Left ventricle myocardium superior (tissue), 1 donor: ENCODE measurements around the gene GLRX5. TPM values are rescaled to one million over a fixed set of nuclear protein-coding genes. Genes with fewer than 3 reads are reported as not detected.

Experiments used
- ATAC-seq: fragments of 200-7000 bp; cut with Tn5 transposase; one replicate; pipeline ENCODE4 v1.9.1; 2020; ENCODE audit warnings: mild to moderate bottlenecking, moderate library complexity
- DNase-seq: peaks from one replicate; pipeline ENCODE4 v3.0.0-alpha.2; 2020
- intact Hi-C: fragments of 100-400 bp; cut with micrococcal nuclease; formaldehyde crosslinking; loops from one replicate; pipeline ENCODE4 v1.11.0; 2022
- long read RNA-seq: library from polyadenylated mRNA; unstranded; transcript quantifications from one replicate; pipeline ENCODE4 v2.0.0, GENCODE V29; 2021
- total RNA-seq: library from RNA; stranded (reverse); fragmentation: NEBNext Ultra II Directional; extraction: Animal tissue kit (Norgen Biotek cat#: 25700); gene quantifications from one replicate; pipeline ENCODE4 v1.2.1, GENCODE V29; 2021
- donor health status: DM: no; HTN: yes; CAD: no; lungs with severe emphysema.

Gene GLRX5
- 94.0 TPM for total RNA-seq
- long read RNA-seq, transcript GLRX5-201 (2 exons, 1,564 nt), result major isoform, 257 of 263 reads
- long read RNA-seq, partial matches to known transcripts, result 0 of 263 reads
- long read RNA-seq, other reads (novel, unspliced or antisense), result 6 of 263 reads

DNA sequence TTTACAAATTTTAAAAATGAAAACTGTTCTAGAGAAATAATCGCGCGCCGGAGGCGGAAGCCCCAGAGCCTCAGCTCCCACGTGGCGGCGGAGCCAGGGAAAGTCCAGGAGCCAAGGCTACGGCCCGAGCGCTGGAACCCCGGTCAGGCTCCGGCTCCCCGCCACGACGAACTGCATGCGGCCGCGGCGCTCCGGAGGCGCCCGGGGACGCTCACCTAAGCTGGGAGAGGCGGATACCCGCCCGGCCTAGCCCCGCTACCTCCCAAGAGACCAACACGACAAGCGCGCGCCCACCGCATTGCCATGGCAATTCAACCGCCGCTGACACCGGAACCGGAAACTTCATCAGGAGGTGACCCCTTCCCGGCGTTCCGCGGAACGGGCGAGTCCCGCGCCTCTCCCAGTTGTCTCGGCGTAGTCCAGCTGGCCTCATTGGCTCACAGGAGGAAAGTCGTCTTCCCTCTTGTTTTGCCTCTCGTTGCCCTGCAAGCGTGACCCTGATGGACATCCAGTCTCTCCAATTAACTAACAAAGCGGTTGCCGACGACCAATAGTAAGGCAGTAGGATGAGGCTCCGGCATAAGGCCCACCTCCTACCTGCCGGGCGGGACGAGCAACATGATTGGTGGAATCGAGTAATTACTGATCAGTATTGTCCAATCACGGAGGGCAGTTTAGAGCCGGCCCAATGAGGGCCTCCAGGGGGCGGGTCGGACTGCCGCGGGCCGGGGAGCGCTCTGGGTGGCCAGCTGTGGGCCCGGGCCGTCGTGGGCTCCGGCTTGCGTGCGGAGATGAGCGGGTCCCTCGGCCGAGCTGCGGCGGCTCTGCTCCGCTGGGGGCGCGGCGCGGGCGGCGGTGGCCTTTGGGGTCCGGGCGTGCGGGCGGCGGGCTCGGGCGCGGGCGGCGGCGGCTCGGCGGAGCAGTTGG, at the start of gene GLRX5:
Gene GLRX5, plus strand, starts transcription at position 752 of the 927 bp plus-strand sequence. Its CDS starts 40 bp downstream, at position 792.
- intact Hi-C loops, result no loop called here
- peak; percentile 97 for ATAC-seq

DNA sequence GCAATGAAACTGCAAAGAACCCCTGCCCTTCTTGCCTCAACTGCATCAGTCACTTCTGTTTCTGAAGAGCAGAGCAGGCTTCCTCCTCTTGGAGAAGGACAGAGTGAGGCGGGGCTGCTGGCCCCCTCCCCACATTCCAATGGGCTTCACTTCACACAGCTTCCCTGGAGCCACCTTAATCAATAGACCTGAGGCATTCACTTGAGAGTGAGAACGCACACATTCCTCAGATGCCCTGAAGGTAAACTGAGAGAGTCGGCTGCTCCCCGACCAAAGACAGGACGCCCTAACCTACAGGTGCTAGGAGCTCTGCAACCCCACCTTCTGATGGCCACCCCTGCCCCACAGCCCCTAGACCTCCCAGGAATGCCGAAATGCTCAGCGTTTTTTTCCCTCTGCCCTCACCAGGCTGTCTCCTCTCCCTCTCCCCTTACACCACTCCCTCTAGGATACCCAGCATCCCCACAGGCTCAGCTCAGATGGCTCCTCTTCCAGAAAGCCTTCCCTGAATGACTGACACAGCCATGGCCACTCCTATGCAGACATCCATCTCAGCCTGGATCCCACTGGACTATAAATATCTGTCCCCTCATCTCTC, 49.5 kb upstream of the GLRX5 start:
- intact Hi-C loops, result no loop called here

More for the DNA sequence above, at the start of gene GLRX5:
- DNase-seq, result peak; percentile 97

DNA sequence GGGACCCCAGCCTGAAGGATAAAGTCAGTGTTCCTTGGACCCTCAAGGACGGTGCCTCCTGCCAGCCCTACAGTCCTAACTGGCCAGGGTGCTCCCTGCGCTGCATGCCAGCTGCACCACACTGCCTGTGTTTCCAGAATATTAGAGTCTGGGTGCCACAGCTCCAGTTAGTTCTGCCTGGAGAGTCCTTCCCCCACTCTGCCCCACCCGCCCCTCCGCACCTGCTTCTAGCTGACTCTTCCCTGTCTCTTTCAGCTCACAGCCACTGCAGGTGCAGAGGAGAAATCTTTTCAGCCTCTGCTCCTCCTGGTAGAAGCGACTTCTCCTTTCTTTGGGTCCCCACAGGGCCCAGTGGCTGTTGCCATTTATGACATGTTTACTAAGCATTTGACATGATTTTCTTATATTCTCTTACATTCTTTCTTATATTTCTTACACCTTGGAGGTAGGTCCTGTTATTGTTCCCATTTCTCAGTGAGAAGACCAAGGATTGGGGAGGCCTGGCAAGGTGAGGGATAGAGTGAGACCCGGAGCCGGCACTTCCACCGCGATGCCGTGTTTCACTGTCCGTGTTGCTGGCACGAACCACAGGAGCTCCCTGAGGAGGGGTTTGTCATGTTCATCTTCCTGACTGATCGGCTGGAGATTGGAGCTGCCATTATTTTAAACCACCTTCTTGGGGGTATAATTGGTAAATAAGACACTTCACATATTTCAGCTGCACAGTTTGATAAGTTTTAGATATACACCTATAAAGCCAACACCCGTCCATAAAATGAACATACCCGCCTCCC, 47.8 kb upstream of the GLRX5 start:
- no peak for ATAC-seq
- intact Hi-C loops, result no loop called here
- DNase-seq, result peak; percentile 7

More for the DNA sequence above, 49.5 kb upstream of the GLRX5 start:
- DNase-seq, result peak; percentile 23
- ATAC-seq, result no peak

- ATAC-seq, result no peak
- intact Hi-C loops, result no loop called here
- no peak for DNase-seq
Observed at GRCh38 chr14:95487669-95488084, 47.2 kb upstream of the GLRX5 start.

DNA sequence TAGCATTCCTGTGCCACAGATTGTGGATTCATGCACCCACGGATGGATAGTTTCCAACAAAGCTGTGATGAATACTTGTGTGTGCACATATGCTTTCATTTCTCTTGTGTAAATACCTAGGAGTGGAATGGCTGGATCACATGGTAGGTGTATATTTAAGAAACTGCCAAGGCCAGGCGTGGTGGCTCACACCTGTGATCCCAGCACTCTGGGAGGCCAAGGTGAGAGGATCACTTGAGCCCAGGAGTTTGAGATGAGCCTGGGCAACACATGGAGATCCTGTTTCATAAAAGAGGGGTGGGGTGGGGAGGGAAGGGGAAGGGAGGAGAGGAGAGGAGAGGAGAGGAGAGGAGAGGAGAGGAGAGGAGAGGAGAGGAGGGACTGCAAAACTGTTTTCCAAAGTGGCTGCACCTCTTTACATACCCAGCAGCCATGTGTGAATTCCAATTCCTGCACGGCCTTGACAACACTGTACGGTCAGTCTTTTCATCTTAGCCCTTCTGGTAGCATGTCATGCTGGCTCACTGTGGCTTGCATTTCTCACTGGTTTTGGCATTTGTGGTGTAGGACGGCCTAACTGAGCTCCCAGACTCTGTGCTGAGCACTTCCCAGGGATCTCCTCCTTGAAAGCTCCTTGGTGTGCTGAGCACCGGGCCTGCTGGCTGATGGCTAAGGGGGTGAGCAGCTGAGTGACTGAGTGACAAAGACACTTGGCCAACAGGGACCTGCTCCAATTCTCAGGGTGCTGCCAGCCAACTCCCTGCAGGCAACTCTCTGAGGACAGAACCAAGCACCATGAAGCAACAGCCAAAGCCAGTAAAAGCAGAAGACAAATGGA, 46.3 kb upstream of the GLRX5 start:
- ATAC-seq, result peak; percentile 77
- peak; percentile 61 for DNase-seq
- intact Hi-C loops, result no loop called here

DNA sequence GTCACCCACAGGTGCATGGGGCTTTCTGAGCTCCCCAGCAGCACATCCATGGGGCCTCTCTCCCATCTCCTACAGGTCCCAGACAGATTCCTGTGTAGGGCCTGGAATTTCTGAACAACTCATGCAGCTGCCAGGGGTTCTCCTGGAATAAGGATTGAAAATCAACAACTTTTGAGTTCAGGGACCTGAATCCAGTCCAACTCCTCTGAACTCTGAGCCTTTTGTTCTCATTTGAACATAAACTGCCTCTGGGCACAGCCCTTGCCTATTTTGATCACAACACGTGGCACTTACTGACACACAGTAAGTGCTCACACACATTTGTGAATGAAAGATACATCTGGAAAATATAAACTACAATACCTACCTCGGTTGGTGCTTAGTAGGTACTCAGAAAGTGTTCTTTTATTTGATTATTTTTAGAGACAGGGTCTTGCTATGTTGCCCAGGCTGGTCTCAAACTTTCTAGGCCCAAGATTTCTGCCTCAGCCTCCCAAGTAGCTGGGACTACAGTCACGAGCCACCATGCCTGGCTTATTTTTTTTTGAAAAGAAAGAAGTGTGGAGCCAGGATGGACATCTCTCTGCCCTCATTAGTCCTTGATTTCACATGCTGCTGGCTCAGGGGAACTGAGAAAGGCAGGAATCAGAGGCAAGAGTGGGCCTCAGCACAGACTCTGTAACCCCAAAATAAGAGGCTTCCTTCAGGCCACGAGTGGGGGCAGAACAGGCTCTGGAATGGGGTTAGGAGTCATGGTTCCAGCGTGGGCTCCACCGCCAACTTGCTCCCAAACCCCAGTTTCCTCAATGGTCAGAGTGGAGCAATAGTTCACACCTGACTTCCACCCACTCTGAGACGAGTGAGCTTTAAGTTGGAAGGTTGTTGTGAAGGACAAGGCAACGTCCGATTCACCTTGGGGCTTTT, 45.4 kb upstream of the GLRX5 start:
- intact Hi-C loops, result no loop called here
- DNase-seq, result peak; percentile 14
- peak; percentile 3 for ATAC-seq

DNA sequence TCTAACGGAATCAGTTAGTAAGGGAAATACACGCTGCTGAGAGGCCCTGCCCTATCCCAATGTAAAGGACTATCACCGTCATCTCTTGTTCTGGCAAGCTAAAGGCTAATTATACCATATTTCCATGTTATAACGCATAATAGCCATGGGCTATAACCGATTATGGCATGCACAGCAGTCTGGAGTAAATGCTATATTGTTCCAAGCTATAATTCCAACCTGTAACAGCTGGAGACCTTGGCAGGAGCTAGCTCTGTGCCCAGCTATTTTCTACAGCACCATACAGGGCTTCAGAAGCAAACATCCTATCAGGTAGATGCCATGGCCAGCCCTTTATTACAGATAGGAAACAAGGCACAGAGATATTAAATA, 44.7 kb upstream of the GLRX5 start:
- intact Hi-C loops, result no loop called here
- ATAC-seq, result no peak

GRCh38 chr14:95490727-95491451, 44.0 kb upstream of the GLRX5 start:
- ATAC-seq, result peak; percentile 66
- peak; percentile 76 for DNase-seq
- intact Hi-C loops, result no loop called here

More for the DNA sequence above, 44.7 kb upstream of the GLRX5 start:
- no peak for DNase-seq

GRCh38 chr14:95491936-95492608, 42.8 kb upstream of the GLRX5 start:
- ATAC-seq (no peak), DNase-seq (no peak)
- intact Hi-C loops, result no loop called here

DNA sequence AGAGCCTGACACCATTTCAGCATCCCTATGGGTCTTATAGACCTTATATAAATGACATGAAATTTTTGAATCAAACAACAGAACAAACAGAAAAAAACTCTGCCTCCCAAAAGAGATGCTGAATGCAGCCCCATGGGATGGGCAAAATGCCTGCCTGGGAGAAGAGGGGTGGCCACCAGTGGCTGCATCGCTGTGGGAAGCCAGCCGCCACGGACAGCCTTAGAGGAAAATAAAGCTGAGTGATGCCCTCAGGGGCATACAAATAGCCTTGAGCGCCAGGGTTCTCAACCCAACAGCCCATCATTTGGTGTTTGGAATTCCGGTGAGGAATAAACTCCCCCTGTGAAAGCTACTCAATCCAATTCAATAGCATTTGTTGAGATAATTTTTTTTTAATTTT, 41.3 kb upstream of the GLRX5 start:
- peak; percentile 21 for DNase-seq
- ATAC-seq, result no peak
- intact Hi-C loops, result no loop called here

DNA sequence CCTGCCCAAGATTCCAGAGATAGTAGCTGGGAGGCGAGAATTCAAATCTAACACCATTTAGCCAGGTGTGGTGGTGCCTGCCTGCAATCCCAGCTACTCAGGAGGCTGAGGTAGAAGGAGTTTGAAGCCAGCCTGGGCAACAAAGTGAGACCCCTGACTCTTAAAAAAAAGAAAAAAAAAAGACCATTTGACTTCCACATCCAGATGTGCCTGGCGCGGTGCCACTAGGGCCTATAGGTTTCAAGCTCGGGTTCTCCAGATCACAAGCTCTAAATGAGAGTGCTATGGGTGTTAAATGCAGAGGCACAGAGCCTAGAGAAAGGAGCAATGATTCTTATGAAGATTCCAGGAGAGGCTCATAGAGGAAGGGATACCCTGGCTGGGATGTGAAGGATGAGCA, 40.9 kb upstream of the GLRX5 start:
- ATAC-seq (no peak), DNase-seq (peak; percentile 29)
- intact Hi-C loops, result no loop called here

DNA sequence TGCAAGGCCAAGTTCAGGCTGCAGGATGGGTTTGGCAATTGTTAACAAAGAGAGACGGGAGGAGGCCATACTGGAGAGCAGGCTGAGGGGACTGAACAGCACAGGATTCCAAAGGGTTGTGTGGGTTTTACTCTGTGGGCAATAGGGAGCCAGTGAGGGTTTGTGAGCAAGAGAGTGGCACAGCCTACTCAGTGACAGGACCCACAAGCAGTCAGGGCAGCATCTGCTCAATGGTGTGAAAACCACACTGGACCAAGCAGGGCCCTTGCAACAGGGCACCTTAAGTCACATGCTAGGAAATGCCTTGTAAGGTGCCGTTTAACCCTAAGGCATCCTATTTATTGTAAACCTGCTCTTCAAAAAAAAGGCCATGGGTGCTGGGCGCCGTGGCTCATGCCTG, 40.4 kb upstream of the GLRX5 start:
- intact Hi-C loops, result no loop called here
- DNase-seq, result no peak
- no peak for ATAC-seq

GRCh38 chr14:95495076-95495475, 39.8 kb upstream of the GLRX5 start:
- ATAC-seq (no peak), DNase-seq (no peak)
- intact Hi-C loops, result no loop called here

DNA sequence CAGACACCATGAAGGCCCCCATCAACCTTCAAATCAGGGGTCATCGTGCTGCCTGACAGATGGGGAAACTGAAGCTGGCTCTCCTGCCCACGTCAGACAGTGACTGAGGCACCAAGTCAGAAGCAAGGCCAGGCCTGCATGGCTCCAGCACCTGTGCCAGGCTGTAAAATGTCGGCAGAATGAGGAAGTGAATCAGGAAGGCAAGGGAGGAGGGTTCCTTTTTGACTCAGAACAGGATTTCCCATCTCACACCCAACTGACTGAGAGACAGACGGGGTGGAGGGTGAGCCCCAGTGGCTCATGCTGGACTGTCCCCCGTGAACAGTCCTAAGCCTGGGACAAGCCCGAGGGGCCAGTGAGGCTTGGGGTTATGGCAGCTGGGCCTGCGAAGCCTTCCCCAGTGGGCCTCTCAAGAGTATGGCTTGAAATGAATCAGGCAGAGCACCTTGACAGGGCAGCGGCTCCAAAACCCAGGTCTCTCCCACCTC, 39.3 kb upstream of the GLRX5 start:
- DNase-seq (peak; percentile 46), ATAC-seq (peak; percentile 9)
- intact Hi-C loops, result no loop called here

DNA sequence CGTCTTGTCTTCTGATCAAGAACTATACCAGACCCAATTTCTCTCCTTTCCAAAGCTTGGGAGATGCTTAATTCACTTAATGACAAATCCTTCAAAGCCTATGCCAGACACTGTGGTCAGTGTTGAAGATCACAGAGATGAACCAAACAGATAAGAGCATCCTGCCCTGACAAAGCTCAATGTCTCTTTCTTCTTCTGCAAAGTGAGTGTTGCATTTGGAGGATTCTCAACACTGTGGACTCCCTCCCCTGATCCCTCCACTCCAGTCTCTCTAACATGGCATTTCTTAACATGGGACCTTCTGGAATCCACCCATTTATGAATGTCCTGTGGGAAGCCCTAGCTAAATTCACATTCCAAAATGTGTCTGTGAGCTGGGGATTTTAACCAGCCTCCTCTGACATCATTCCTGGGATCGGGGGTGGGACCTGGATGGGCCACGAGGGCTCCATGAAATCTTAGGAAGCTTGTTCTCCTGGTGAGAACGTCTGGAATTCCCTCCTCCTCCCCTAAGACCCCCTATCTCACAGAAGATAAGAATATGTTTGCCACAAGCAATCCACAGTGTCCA, 38.7 kb upstream of the GLRX5 start:
- ATAC-seq (no peak), DNase-seq (no peak)
- intact Hi-C loops, result no loop called here

DNA sequence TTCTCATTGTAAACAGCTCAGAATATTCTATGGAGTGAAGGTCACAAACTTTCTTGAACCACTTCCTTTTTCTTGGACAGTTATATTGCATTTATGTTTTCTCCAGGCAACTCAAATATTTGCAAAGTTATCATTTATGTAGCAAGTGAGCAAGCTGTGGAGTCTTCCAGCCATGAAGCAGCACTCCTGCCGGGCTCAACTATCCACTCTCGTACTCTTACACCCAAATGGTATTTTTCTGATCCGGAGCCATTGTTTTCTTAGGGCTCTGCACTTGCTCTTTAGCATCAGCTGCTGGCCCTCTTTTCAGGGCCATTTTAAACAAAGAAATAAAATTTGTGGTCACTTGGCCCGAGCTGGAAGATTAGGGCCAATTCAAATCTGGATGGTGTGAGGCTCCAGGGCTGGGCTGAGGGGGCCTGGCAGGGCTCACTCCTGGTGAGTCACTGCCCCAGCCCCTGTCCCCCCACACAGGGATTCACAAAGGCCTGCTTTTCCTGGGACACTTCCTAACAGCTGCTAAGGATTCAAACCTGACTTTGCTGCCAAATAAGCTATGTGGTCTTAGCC, 38.1 kb upstream of the GLRX5 start:
- peak; percentile 63 for DNase-seq

More for the DNA sequence above, 38.1 kb upstream of the GLRX5 start:
- peak; percentile 71 for ATAC-seq
- intact Hi-C loops, result no loop called here
